Activated naive CD4-positive, alpha-beta T cell treated with anti-CD3 and anti-CD28 coated beads for 36 hours (primary cell): Measurements from ENCODE around the gene CDC42BPA. TPM values are rescaled to one million over a fixed set of nuclear protein-coding genes. Genes with fewer than 3 reads are reported as not detected.

Experiments used
- CTCF ChIA-PET: fragments of 350-600 bp; sonication (Branson Sonifier 250); formaldehyde crosslinking; loops from one replicate; lab custom pipeline; 2021; ENCODE audit warnings: antibody characterized with exemption; lab: Charles Lee
- DNase-seq: peaks from one replicate; pipeline ENCODE4 v3.0.0-alpha.2; 2020
- H3K27ac Mint-ChIP-seq: one replicate; pipeline ENCODE4 v1.8.0; 2021; ENCODE audit warnings: mild to moderate bottlenecking, mixed read lengths
- H3K27me3 Mint-ChIP-seq: one replicate; pipeline ENCODE4 v1.8.0; 2021; ENCODE audit warnings: low read depth, mixed read lengths
- H3K36me3 Mint-ChIP-seq: one replicate; pipeline ENCODE4 v1.8.0; 2021; ENCODE audit warnings: low read depth, mixed read lengths
- H3K4me1 Mint-ChIP-seq: one replicate; pipeline ENCODE4 v1.8.0; 2021; ENCODE audit warnings: low read depth, mixed read lengths
- H3K4me3 Mint-ChIP-seq: one replicate; pipeline ENCODE4 v1.8.0; 2021; ENCODE audit warnings: mild to moderate bottlenecking, moderate library complexity, mixed read lengths
- H3K9me3 Mint-ChIP-seq: one replicate; pipeline ENCODE4 v1.8.0; 2021; ENCODE audit warnings: mixed read lengths
- intact Hi-C: fragments of 100-400 bp; cut with micrococcal nuclease; formaldehyde crosslinking; loops from one replicate; pipeline ENCODE4 v1.15.1; 2023
- total RNA-seq, 2 experiments: library from RNA; stranded (reverse); gene quantifications; one replicate each; pipeline ENCODE4 v1.2.3, GENCODE V29; 2021

CDC42BPA gene
- total RNA-seq, 2 experiments from 2014 or later, result 5.0 to 5.8 TPM

- Mint-ChIP-seq H3K27ac (no peak overlapping the region), H3K27me3 (peaks cover 37% of the 10 kb centered on the region), H3K36me3 (no peaks in the 10 kb centered on the region), H3K4me1 (peaks cover 8% of the 10 kb centered on the region), H3K4me3 (no peak overlapping the region), H3K9me3 (no peaks in the 10 kb centered on the region)
- CTCF ChIA-PET, result no interaction called here
- intact Hi-C loops, result no loop called here
- no peak for DNase-seq
Observed at GRCh38 chr1:227314014-227314848, 4.1 kb downstream of the CDC42BPA start.

GRCh38 chr1:227312361-227313025 lies 5.8 kb downstream of the CDC42BPA start:
- peaks cover 4% of the 10 kb centered on the region for H3K4me1 Mint-ChIP-seq
- peaks cover 33% of the 10 kb centered on the region for H3K27me3 Mint-ChIP-seq
- DNase-seq, result no peak
- H3K27ac Mint-ChIP-seq, result no peak overlapping the region
- CTCF ChIA-PET, result no interaction called here
- H3K4me3 Mint-ChIP-seq, result no peak overlapping the region
- H3K9me3 Mint-ChIP-seq, result no peaks in the 10 kb centered on the region
- intact Hi-C loops, result no loop called here
- no peaks in the 10 kb centered on the region for H3K36me3 Mint-ChIP-seq

GRCh38 chr1:227311389-227312001 lies 6.8 kb downstream of the CDC42BPA start:
- CTCF ChIA-PET, result no interaction called here
- Mint-ChIP-seq H3K4me3 (no peak overlapping the region), H3K4me1 (no peaks in the 10 kb centered on the region), H3K9me3 (no peaks in the 10 kb centered on the region), H3K27ac (no peak overlapping the region), H3K27me3 (peaks cover 24% of the 10 kb centered on the region), H3K36me3 (no peaks in the 10 kb centered on the region)
- DNase-seq, result no peak
- intact Hi-C loops, result no loop called here

- peaks cover 12% of the 10 kb centered on the region for H3K27me3 Mint-ChIP-seq
- intact Hi-C loops, result no loop called here
- CTCF ChIA-PET, result no interaction called here
Observed at GRCh38 chr1:227308367-227309336, 9.6 kb downstream of the CDC42BPA start.

GRCh38 chr1:227306689-227307088 lies 11.6 kb downstream of the CDC42BPA start:
- no peaks in the 10 kb centered on the region for H3K36me3 Mint-ChIP-seq
- H3K4me3 Mint-ChIP-seq, result no peak overlapping the region
- no peak for DNase-seq
- peaks cover 3% of the 10 kb centered on the region for H3K4me1 Mint-ChIP-seq
- H3K9me3 Mint-ChIP-seq, result no peaks in the 10 kb centered on the region
- H3K27me3 Mint-ChIP-seq, result peaks cover 6% of the 10 kb centered on the region
- no peak overlapping the region for H3K27ac Mint-ChIP-seq
- CTCF ChIA-PET, result no interaction called here
- intact Hi-C loops, result no loop called here

More at GRCh38 chr1:227308367-227309336, 9.6 kb downstream of the CDC42BPA start:
- Mint-ChIP-seq H3K36me3 (no peaks in the 10 kb centered on the region), H3K4me3 (no peak overlapping the region), H3K9me3 (no peaks in the 10 kb centered on the region), H3K4me1 (peaks cover 3% of the 10 kb centered on the region), H3K27ac (no peak overlapping the region)
- DNase-seq, result no peak

GRCh38 chr1:227305894-227306626 lies 12.2 kb downstream of the CDC42BPA start:
- intact Hi-C loops, result no loop called here
- no peaks in the 10 kb centered on the region for H3K36me3 Mint-ChIP-seq
- peaks cover 6% of the 10 kb centered on the region for H3K27me3 Mint-ChIP-seq
- H3K4me3 Mint-ChIP-seq, result no peak overlapping the region
- H3K27ac Mint-ChIP-seq, result no peak overlapping the region
- peaks cover 3% of the 10 kb centered on the region for H3K4me1 Mint-ChIP-seq
- CTCF ChIA-PET, result no interaction called here
- no peak for DNase-seq
- no peaks in the 10 kb centered on the region for H3K9me3 Mint-ChIP-seq

GRCh38 chr1:227304665-227305064 lies 13.6 kb downstream of the CDC42BPA start:
- intact Hi-C loops, result no loop called here
- Mint-ChIP-seq H3K4me3 (no peak overlapping the region), H3K27me3 (peaks cover 2% of the 10 kb centered on the region), H3K36me3 (no peaks in the 10 kb centered on the region), H3K9me3 (no peaks in the 10 kb centered on the region), H3K27ac (no peak overlapping the region), H3K4me1 (peaks cover 3% of the 10 kb centered on the region)
- no peak for DNase-seq
- CTCF ChIA-PET, result no interaction called here

GRCh38 chr1:227303662-227304061 lies 14.6 kb downstream of the CDC42BPA start:
- no peak overlapping the region for H3K4me3 Mint-ChIP-seq
- no peaks in the 10 kb centered on the region for H3K36me3 Mint-ChIP-seq
- H3K9me3 Mint-ChIP-seq, result no peaks in the 10 kb centered on the region
- no peaks in the 10 kb centered on the region for H3K27me3 Mint-ChIP-seq
- CTCF ChIA-PET, result no interaction called here
- DNase-seq, result no peak
- no peak overlapping the region for H3K27ac Mint-ChIP-seq
- intact Hi-C loops, result no loop called here
- H3K4me1 Mint-ChIP-seq, result peaks cover 3% of the 10 kb centered on the region

GRCh38 chr1:227300682-227301081 lies 17.6 kb downstream of the CDC42BPA start:
- DNase-seq, result no peak
- no peak overlapping the region for H3K27ac Mint-ChIP-seq
- no peaks in the 10 kb centered on the region for H3K9me3 Mint-ChIP-seq
- H3K4me3 Mint-ChIP-seq, result no peak overlapping the region
- no peaks in the 10 kb centered on the region for H3K4me1 Mint-ChIP-seq
- intact Hi-C loops, result no loop called here
- no peaks in the 10 kb centered on the region for H3K27me3 Mint-ChIP-seq
- H3K36me3 Mint-ChIP-seq, result no peaks in the 10 kb centered on the region
- CTCF ChIA-PET, result interaction anchor here (0.6 kb wide), 1 partner anchor 180 kb away, joined by 3 read pairs; no protein-coding TSS in a partner anchor

- Mint-ChIP-seq H3K4me1 (no peaks in the 10 kb centered on the region), H3K27me3 (no peaks in the 10 kb centered on the region)
- CTCF ChIA-PET, result no interaction called here
Observed at GRCh38 chr1:227299688-227300087, 18.6 kb downstream of the CDC42BPA start.

GRCh38 chr1:227299241-227299627 lies 19.1 kb downstream of the CDC42BPA start:
- Mint-ChIP-seq H3K4me3 (no peak overlapping the region), H3K4me1 (no peaks in the 10 kb centered on the region), H3K27me3 (no peaks in the 10 kb centered on the region), H3K36me3 (no peaks in the 10 kb centered on the region), H3K27ac (no peak overlapping the region), H3K9me3 (no peaks in the 10 kb centered on the region)
- no peak for DNase-seq
- CTCF ChIA-PET, result no interaction called here
- intact Hi-C loops, result no loop called here

More at GRCh38 chr1:227299688-227300087, 18.6 kb downstream of the CDC42BPA start:
- no peak overlapping the region for H3K27ac Mint-ChIP-seq
- H3K36me3 Mint-ChIP-seq, result no peaks in the 10 kb centered on the region
- DNase-seq, result no peak
- H3K9me3 Mint-ChIP-seq, result no peaks in the 10 kb centered on the region
- H3K4me3 Mint-ChIP-seq, result no peak overlapping the region
- intact Hi-C loops, result no loop called here
